Fibroblast of skin of abdomen (primary cell): Measurements from ENCODE around the gene TSPAN18.

Source experiments
- DNase-seq: peaks from one replicate; pipeline ENCODE4 v3.0.0-alpha.2; 2013

TSPAN18 gene

GRCh38 chr11:44849922-44850321 is 123.2 kb downstream of the TSPAN18 start:
- DNase-seq: no peak

DNA sequence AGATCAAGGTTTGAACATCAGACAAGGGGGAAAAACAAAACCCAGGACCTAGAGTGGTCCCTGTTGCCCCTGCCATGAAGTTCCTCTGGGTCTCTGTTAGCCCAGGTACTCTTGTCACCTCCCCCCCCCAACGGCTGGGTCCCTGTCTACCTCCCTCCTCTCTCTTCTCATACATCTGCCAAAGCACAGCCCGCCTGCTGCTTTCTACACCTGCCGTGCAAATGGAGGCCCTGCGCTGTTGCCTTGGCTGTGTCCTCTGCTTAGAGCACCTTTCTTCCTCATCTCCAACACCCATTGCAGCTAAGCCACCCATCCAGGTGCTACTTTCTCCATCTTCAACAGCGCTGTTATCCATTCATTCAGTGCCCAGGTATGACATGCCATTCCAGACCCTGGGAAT is 124.7 kb downstream of the TSPAN18 start:
- DNase-seq: no peak

DNA sequence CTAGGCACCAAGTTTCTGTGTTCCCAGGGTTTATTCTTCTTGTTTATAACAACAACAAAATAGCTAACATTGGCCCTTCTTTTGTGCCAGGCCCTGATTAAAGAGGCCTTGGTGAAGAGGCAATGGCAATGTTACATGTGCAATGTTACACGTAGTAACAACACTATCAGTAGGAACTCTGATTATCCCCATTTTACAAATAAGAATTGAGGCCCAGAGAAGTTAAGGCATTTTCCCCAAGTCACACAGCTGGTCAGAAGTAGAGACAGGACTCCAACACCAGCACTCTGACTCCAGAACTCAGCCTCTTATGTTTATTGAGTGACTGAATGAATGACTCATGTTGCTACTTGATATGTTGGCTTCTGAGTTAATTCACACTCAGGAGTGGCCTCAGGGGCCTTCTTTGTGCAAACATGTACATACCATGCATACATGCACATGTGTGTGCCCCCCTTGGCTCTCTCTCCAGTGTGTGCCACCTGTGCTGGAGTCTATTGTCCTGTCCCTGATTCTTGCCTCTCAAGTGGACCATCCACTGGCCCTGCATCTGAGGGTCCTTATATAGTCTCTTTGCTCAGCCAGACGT is 125.5 kb downstream of the TSPAN18 start:
- DNase-seq: no peak

GRCh38 chr11:44852952-44853351 is 126.2 kb downstream of the TSPAN18 start:
- DNase-seq: no peak

- DNase-seq: no peak
Measured at GRCh38 chr11:44853666-44854065, 126.9 kb downstream of the TSPAN18 start.

DNA sequence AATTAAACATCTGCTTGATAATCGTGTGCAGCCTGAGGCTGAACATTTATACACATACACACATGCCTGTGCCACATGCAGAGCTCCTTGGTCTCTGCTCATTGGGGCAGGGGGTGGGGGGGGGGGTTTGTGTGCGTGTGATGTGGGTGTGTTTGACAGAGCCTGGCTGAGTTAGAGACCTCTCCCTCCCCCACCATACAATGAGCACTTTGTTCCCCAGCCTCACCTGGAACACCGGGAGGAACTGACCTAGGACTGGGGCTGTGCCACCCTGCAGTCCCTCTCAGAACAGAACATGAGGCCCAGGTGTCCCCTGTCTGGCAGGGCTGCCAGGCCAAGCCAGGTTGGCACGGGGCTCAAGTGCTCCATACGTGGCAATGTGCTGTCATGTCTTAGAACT is 127.3 kb downstream of the TSPAN18 start:
- no peak for DNase-seq

DNA sequence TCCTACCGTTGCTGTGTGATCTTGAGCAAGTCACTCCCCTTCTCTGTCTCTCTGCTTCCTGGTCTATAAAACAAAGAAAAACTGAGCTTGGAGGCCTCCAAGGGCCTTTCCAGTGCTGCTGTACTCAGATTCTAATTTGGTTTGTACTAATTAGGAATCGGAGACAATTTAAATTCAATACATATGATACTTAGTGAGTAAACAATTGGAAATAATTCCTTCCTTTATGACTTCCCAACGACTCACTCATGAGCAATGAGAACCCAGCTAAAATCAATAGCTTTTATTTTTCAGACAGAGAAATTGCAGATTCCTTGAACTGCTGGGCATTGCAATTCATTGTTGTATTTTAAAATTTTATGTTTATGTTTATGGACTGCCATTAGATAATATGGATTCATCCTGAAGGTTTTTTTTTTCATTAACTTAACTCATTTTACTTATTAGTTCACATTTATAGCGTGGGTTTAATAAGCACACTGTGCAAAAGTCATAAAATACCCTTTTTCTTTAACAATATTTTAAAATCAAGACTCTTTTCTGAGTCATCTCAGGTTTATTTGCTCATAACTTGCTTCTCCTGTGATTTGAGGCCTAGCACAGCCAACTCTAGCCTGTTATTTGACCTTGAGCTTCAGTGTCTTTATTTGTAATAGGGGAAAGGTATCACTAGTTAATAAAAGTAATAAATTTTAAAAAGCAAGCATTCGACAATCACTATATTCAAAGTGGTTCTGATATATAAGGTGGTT is 128.2 kb downstream of the TSPAN18 start:
- DNase-seq: no peak

- no peak for DNase-seq
Measured at GRCh38 chr11:44855493-44855849, 128.7 kb downstream of the TSPAN18 start.

GRCh38 chr11:44857490-44858090 is 130.8 kb downstream of the TSPAN18 start:
- DNase-seq: no peak

GRCh38 chr11:44858796-44859527 is 132.2 kb downstream of the TSPAN18 start:
- DNase-seq: no peak

- no peak for DNase-seq
Measured at GRCh38 chr11:44859528-44859925, 132.8 kb downstream of the TSPAN18 start.

DNA sequence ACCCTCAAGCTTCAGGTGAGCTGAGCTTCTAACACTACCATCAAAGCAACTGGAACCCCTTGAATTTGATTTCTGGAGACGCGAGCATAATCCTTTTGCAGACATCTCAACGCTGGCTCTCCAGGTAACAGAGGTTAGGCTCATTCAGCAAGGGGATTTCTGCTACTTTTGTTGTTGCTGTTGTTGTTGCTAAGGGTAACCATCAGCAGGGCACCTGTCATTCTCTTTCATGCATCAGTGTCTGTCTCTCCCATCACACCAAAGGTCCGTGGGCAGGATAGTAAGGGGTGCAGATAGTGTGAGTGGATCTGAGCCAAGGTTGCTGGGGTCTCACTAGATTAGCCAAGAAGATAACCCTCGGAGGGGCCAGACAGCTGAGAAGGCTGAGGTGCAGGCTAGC is 133.6 kb downstream of the TSPAN18 start:
- no peak for DNase-seq

DNA sequence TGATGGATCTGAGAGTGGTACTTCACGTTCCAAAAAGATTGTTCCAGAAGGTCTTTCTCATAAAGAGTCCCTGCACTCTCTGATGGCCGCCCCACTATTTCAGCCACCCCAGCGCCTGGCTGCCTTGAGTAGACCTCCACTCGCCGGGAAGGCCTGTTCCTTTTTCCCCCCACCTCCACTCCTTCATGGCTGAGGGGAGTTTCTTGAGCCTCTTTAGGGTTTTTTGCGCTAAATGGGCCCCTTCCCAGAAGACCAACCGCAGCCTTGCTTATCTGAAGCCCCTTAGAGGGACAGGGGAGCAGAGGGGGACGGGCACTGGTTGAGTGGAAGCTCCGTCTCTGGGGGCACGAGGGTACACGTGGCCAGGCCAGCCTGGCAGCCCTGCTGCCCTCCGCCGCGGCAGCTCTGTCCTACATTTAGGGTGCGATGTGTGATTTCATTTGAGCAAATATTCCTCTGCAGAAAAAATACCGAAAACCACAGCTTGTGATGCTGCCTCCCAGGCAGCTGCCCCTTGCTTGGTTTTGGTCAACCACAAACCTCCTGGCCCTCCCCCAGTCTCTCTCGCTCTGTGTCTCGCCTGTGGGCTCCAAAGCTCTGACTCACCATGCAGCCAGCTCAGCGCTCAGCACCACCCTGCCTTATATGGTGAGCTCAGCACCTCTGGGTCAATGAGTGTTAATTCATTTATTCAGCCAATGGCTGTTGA is 135.2 kb downstream of the TSPAN18 start:
- peak; percentile 100 for DNase-seq

GRCh38 chr11:44862558-44863101 is 135.9 kb downstream of the TSPAN18 start:
- DNase-seq: no peak

DNA sequence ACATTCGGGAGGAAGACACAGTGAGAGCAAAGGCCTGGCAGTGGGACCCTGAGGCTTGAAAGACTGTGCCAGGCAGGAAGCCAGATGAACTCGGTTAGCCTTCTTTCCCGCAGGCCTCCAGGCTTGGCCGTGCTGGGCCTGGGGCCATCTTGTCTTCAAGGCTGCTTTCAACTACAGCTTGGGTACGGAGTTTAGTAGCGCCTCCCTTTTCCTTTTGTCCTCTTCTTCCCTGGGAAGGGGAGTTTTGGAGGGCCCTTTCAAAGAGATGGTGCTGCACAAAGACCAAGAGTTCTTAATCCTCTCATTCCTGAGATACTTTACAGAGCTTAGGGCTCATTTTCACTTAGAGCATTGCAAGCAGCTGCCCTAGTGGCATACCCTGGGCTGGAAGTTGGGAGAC is 136.5 kb downstream of the TSPAN18 start:
- DNase-seq: no peak

DNA sequence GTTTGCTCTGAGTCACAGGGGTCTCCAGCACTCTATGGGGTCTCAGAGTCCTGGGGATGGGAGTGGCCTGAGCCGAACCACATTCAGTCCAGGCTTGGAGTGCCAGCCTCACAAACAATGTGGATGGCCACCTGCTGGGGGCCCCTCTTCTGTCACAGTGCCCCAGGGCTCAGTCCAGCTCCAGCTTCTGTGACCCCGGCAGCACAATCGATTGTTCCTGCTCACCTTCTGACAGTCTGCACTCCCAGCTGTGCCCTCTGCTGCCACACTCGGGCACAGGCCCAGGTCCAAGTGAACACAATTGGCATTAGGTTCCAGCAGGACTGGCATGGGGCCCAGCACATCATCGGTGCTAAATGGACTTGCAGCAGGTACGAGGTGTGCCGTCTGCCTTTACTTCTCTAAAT is 139.1 kb downstream of the TSPAN18 start:
- DNase-seq: no peak

GRCh38 chr11:44866286-44866685 is 139.5 kb downstream of the TSPAN18 start:
- no peak for DNase-seq

- no peak for DNase-seq
Measured at GRCh38 chr11:44868021-44868420, 141.3 kb downstream of the TSPAN18 start.

DNA sequence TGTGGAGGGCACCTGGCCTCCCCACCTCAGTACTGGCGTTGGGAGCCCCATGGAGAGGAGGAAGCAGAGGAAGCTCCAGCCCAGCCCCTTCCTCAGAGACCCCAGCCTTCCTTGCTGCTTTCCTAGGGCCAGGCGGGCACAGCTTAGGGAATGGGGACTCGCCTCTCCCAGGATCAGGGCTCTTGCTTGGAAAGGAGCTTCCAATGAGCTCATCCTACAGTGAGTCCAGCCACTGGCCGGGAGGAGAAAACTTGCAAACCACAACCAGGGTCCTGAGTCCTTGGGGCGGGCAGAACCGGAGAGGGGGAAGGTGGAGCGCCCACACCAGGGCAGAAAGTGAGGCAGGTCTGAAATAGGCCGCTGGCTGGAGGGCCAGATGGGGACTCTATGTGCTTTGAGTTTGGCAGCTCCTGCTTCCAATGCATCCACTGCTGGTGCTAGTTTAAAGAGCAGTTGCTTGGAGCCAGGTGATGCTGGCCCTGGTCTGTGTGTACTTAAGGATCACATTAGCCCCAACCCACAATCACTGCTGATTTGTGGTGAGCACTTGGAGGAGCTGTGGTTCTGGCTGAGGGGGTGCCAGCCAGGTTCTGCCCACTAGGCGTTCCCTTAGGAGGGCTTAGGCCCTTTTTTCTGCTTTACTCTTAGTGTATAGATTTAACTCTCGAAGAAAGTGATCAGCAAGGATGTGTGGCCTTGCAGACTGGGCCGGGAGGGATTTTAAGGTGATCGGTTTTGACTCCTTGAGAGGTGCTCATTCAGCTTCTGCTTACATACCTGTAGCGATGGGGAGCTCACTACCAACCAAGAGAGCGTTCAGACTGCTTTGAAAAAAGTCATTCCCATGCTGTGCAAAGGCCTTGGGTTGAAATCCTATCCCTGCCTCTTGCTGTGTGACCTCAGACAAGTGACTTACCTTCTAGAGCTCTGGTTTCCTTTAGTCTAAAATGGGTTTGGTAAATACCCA is 142.0 kb downstream of the TSPAN18 start:
- no peak for DNase-seq

GRCh38 chr11:44870181-44870580 is 143.4 kb downstream of the TSPAN18 start:
- peak; percentile 58 for DNase-seq

DNA sequence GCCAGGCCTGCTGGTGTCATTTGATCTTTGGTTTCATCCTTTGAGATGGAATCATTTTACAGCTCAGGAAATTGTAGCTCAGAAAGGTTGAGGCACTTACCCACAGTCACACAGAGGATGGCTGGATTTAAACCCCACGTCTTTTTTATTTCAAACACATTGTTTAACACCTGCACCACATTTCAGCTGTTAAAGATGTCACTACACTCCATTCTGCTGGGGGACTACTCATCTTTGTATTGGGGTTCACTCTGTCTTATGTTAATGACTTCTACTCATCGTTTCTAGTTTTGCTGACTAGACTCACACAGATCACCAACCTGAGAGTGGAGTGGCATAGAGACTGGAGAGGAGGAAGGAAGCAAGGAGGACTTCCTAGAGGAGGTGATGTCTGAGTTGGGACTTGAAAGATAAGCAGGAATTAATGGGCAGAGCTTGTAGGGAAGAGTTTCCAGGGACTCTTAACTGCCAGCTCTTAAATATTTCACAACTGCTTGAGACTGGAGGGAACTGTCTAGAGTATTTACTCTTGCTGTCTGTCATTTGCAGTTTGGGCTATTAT is 143.9 kb downstream of the TSPAN18 start:
- no peak for DNase-seq
